ENCODE data around the gene QSOX2.

DNA sequence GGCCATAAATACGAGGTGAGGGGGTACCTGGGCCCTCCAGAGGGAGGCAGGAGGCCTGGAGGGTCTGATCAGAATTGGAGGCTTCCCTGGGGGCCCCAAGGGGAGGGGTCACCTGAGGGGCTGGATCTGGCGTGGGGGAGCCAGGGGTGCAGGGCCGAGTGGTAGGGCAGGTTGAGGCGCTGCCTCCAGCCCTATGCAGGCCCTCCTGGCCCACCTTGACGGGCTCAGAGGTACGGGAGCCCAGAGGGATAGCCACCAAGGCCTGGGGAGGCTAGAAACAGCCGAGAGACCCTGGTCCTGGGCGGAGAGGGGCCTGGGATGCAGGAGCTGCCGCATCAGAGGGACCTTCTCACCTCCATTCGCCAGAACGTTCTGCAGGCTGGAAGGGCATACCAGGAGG is 65.0 kb downstream of the QSOX2 start:
- TF ChIP-seq POLR2A (IDR thresholded peaks at IDR 0.05) = no peak
- TF ChIP-seq, protein P1, sequence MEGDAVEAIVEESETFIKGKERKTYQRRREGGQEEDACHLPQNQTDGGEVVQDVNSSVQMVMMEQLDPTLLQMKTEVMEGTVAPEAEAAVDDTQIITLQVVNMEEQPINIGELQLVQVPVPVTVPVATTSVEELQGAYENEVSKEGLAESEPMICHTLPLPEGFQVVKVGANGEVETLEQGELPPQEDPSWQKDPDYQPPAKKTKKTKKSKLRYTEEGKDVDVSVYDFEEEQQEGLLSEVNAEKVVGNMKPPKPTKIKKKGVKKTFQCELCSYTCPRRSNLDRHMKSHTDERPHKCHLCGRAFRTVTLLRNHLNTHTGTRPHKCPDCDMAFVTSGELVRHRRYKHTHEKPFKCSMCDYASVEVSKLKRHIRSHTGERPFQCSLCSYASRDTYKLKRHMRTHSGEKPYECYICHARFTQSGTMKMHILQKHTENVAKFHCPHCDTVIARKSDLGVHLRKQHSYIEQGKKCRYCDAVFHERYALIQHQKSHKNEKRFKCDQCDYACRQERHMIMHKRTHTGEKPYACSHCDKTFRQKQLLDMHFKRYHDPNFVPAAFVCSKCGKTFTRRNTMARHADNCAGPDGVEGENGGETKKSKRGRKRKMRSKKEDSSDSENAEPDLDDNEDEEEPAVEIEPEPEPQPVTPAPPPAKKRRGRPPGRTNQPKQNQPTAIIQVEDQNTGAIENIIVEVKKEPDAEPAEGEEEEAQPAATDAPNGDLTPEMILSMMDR (IDR thresholded peaks at IDR 0.05) = no peak
